HepG2 (cell line): ENCODE data around the gene PARD3. TPM values are rescaled to one million over a fixed set of nuclear protein-coding genes. Genes with fewer than 3 reads are reported as not detected.

Source experiments
- ZGPAT ChIP-seq: IDR thresholded peaks from 2 replicates; pipeline ENCODE4 v1.6.1; 2016; ENCODE audit warnings: mild to moderate bottlenecking
- ZNF160 ChIP-seq: sonication (generic); formaldehyde crosslinking; IDR thresholded peaks from 2 replicates; pipeline ENCODE4 v1.8.0; 2022; ENCODE audit warnings: mild to moderate bottlenecking, inconsistent platforms, missing genetic modification reagents
- polyA plus RNA-seq, 8 experiments: library from polyadenylated mRNA; depleted of rRNA in 3 of 8; stranded (reverse) in 7 of 8; unstranded in 1 of 8; fragments of >200 nt; fragmentation: Illumina TruSeq in 4 of 8; extraction: Trizol in 4 of 8; gene quantifications; 2 replicates each; pipeline versions ENCODE4 v1.2.1 to v1.2.3, GENCODE V29; 2011 to 2016; ENCODE audit warnings: low read depth in 4 of 8, missing spikeins in 1 of 8, mixed read lengths in 1 of 8; ENCODE audit not compliant: insufficient read depth in 1 of 8
- total RNA-seq, 5 experiments: library from RNA; depleted of rRNA; stranded (reverse); fragments of >200 nt; fragmentation: Illumina TruSeq; extraction: Trizol; gene quantifications; 2 replicates each; pipeline ENCODE4 v1.2.3, GENCODE V29; 2016; ENCODE audit warnings: low read depth in 1 of 5
- TF ChIP-seq, protein P1 (sequence below): sonication (generic); formaldehyde crosslinking; IDR thresholded peaks from one replicate; pipeline ENCODE4 v1.5.1; 2020; ENCODE audit warnings: mild to moderate bottlenecking, missing genetic modification reagents; ENCODE audit errors: not compliant biosample characterization

PARD3 gene
- total and polyA plus RNA-seq, 2 of the 13 experiments (the other 11 are each of a cell fraction or from before 2014, with no cell fraction given), result 40.9 to 60.0 TPM

- TF ChIP-seq, protein P1, sequence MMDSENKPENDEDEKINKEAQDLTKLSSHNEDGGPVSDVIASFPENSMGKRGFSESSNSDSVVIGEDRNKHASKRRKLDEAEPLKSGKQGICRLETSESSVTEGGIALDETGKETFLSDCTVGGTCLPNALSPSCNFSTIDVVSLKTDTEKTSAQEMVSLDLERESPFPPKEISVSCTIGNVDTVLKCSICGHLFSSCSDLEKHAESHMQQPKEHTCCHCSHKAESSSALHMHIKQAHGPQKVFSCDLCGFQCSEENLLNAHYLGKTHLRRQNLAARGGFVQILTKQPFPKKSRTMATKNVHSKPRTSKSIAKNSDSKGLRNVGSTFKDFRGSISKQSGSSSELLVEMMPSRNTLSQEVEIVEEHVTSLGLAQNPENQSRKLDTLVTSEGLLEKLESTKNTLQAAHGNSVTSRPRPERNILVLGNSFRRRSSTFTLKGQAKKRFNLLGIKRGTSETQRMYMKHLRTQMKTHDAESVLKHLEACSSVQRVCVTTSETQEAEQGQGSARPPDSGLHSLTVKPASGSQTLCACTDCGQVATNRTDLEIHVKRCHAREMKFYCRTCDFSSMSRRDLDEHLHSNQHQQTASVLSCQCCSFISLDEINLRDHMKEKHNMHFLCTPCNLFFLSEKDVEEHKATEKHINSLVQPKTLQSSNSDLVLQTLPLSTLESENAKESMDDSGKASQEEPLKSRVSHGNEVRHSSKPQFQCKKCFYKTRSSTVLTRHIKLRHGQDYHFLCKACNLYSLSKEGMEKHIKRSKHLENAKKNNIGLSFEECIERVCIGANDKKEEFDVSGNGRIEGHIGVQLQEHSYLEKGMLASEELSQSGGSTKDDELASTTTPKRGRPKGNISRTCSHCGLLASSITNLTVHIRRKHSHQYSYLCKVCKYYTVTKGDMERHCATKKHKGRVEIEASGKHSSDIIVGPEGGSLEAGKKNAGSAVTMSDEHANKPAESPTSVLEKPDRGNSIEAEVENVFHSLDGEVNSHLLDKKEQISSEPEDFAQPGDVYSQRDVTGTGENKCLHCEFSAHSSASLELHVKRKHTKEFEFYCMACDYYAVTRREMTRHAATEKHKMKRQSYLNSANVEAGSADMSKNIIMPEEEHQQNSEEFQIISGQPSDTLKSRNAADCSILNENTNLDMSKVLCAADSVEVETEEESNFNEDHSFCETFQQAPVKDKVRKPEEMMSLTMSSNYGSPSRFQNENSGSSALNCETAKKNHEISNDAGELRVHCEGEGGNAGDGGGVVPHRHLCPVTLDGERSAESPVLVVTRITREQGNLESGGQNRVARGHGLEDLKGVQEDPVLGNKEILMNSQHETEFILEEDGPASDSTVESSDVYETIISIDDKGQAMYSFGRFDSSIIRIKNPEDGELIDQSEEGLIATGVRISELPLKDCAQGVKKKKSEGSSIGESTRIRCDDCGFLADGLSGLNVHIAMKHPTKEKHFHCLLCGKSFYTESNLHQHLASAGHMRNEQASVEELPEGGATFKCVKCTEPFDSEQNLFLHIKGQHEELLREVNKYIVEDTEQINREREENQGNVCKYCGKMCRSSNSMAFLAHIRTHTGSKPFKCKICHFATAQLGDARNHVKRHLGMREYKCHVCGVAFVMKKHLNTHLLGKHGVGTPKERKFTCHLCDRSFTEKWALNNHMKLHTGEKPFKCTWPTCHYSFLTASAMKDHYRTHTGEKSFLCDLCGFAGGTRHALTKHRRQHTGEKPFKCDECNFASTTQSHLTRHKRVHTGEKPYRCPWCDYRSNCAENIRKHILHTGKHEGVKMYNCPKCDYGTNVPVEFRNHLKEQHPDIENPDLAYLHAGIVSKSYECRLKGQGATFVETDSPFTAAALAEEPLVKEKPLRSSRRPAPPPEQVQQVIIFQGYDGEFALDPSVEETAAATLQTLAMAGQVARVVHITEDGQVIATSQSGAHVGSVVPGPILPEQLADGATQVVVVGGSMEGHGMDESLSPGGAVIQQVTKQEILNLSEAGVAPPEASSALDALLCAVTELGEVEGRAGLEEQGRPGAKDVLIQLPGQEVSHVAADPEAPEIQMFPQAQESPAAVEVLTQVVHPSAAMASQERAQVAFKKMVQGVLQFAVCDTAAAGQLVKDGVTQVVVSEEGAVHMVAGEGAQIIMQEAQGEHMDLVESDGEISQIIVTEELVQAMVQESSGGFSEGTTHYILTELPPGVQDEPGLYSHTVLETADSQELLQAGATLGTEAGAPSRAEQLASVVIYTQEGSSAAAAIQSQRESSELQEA, result no peak
- no peak for TF ChIP-seq ZNF160
- no peak for TF ChIP-seq ZGPAT (CRISPR knock-in tag)
Measured at GRCh38 chr10:34506786-34507185, 308.3 kb downstream of the PARD3 start (continued).
